ENCODE measurements around the gene KRTAP10-12.

KRTAP10-12 gene

GRCh38 chr21:44697811-44698734, 1.1 kb downstream of the KRTAP10-12 start:
- FAIRE-seq (no peak), DNase-seq (ENCODE audit: low spot score) (no peak)

DNA sequence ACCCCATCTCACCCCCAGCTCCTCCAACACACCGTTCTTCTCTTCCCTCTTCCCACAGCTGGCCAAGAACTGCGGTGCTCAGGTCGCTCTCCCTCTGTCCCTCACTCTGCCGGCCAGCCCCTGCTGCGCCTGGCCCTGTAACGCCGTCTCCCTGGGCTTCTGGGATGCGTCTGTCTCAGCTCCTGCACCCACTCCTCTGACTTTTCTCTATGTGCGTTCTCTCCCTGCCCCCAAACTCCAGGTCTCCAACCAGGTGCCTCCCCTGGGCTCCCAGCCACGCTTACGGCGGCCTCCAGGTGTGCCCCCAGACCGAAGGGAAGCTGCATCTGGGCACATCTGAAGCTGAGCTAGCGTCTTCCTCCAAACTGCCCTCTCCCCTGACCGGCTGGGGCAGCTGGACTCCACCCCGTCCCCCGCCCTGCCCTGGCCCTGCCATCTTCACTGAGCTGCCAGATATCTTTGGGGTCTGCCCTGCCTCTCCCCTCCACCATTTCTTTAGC, 2.6 kb downstream of the KRTAP10-12 start:
- DNase-seq (ENCODE audit: low spot score) (no peak), FAIRE-seq (no peak)

DNA sequence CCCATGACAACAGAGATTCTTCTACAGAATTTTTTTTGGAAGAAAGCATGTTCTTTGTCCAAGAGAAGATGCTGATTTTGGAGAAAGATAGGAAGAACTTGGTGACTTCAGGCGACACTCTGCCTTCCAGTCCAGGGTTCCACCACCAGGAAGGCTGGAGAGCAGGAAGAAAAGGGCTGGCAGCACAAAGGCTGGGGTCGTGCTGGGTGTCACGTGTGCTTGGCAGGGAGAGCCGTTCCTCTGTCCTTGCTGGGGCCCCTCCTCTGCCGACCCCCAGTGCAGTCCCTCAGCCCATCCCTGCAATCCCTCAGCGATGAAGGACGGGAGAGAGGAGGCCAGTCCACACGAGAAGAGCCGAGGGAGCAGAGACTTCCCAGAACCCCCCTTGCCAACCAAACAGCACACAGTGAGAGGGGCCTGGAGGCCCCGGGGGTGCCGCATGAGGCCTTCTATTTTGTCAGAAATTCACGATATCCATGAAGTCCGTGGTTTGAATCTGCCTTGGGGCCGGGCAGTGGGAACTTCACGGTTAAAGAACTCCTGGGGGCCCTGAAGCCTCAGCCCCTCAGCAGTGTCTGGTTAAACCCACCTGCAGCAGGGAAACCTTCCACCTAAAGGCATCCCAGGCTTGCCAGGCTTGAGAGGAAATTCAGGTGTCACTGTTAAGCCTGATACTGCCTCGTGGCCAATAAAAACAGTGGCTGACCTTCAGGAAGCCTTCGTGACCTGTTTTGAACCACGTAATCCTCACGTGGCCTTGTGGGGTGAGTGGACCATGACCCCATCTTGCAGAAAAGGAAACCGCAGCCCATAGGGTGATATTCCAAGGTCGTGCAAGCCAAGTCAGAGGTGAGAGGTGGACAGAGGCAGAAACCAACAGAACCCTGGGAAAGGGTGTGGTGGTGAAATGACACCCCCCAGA, 3.4 kb downstream of the KRTAP10-12 start:
- DNase-seq (ENCODE audit: low spot score) = no peak
- FAIRE-seq = no peak

GRCh38 chr21:44701023-44701400, 4.0 kb downstream of the KRTAP10-12 start:
- no peak for FAIRE-seq
- DNase-seq (ENCODE audit: low spot score) = no peak

- DNase-seq (ENCODE audit: low spot score) = no peak
- FAIRE-seq = no peak
Measured at GRCh38 chr21:44701541-44701940, 4.6 kb downstream of the KRTAP10-12 start.

DNA sequence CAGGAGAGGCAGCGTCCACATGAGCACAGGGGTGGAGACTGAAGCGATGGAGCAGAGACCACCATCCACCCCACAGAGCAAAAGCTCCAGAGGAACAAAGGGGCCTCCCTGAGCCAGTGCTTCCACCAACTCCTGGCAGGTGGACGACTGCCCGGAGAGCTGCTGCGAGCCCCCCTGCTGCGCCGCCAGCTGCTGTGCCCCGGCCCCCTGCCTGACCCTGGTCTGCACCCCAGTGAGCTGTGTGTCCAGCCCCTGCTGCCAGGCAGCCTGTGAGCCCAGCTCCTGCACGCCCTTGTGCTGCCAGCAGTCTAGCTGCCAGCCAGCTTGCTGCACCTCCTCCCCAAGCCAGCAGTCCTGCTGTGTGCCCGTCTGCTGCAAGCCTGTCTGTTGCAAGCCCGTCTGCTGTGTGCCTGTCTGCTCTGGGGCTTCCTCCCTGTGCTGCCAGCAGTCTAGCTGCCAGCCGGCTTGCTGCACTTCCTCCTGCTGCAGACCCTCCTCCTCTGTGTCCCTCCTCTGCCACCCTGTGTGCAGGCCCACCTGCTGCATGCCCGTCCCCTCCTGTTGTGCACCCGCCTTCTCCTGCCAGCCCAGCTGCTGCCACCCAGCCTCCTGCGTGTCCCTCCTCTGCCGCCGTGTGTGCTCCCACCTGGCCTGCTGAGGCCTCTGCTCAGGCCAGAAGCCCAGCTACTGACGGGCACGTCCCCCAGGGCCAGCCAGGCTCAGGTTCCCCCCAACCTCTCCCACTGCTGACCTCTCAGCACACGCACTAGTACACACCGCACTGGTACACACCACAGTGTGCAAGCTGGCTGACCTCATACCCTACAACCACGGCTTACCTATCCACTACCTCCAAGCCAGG, 5.4 kb downstream of the KRTAP10-12 start:
- DNase-seq (ENCODE audit: low spot score) (no peak), FAIRE-seq (peak; percentile 44)

- no peak for DNase-seq (ENCODE audit: low spot score)
- no peak for FAIRE-seq
Measured at GRCh38 chr21:44702973-44703730, 6.2 kb downstream of the KRTAP10-12 start.

DNA sequence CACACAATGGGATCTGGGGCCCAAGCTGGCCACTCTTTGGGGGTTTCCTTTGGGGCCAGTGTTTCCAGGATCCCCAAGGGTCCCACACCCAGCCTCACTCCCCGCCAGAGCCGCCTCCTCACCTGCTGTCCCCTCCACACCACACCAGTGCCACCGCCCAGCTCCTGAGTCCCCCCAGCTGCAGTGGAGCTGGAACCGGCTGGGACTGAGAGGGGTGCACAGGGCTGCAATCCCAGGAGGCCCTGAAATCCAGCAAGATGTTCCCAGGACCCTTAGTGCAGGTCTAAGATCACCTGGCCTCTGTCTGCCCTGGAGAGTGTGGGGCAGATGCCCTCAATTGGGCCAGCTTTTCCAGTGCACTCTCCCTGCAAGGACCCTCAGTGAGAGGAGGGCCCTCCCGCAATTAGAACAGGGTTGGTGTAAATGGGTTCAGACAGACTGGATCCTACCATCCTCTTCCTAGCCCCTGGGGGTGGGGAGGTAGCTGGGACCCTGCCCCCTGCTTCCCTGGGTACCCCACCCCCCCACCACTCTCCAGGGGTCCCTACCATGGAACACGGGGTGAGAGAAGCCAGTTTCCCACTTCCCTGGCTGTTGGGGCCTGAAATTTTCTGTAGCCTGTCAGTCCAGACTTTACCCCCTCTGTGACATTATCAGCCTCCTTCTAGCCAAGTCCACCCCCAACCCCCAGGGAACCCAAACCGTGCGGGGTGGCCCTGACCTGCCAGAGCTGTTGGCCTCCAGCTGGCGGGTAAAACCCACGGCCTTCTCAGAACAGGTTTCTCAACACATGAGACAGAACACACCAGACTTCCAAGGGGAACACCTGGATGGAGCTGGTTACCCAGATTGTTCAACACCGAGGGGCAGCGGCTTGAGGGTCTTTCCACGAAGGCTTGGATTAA, 7.0 kb downstream of the KRTAP10-12 start:
- FAIRE-seq (no peak), DNase-seq (ENCODE audit: low spot score) (no peak)

- DNase-seq (ENCODE audit: low spot score) (no peak), FAIRE-seq (no peak)
Measured at GRCh38 chr21:44704636-44705001, 7.6 kb downstream of the KRTAP10-12 start.

DNA sequence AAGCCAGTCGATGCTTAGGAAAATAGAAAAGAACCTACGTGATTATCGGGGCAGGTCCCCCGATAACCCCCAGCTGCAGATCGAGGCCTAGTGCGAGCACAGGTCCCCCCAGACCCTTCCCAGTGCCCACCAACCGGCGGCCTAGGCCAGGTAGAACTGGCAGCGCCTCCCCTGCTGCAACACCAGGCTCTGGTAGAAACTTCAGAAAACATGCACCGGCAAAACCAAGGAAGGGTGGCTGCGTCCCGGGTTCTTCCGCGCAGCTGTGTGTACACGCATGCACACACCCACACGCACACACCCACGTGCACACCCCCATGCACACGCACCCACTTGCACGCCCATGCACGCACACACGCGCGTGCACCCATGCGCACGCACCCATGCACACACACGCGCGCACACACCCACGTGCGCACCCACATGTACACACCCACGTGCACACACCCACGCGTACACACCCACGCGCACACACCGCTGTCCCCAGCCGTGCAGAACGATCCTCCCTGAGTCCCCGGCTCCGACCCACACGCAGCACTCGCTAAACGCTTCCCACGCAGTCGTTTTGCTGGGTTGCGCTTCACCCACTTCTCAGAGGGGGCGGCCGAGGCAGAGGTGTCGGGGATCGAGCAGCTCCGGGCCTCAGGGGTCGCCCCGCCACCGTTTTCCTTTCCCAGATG, 9.2 kb downstream of the KRTAP10-12 start:
- DNase-seq (ENCODE audit: low spot score) (no peak), FAIRE-seq (no peak)

GRCh38 chr21:44706706-44707581, 10.0 kb downstream of the KRTAP10-12 start:
- FAIRE-seq = no peak

GRCh38 chr21:44708213-44708865, 11.4 kb downstream of the KRTAP10-12 start:
- DNase-seq (ENCODE audit: low spot score) (no peak), FAIRE-seq (peak; percentile 42)

More at GRCh38 chr21:44706706-44707581, 10.0 kb downstream of the KRTAP10-12 start:
- no peak for DNase-seq (ENCODE audit: low spot score)

GRCh38 chr21:44708866-44709425, 12.0 kb downstream of the KRTAP10-12 start:
- DNase-seq (ENCODE audit: low spot score) (no peak), FAIRE-seq (no peak)

- peak; percentile 35 for DNase-seq (ENCODE audit: low spot score)
- FAIRE-seq = no peak
Measured at GRCh38 chr21:44709426-44710293, 12.7 kb downstream of the KRTAP10-12 start.

DNA sequence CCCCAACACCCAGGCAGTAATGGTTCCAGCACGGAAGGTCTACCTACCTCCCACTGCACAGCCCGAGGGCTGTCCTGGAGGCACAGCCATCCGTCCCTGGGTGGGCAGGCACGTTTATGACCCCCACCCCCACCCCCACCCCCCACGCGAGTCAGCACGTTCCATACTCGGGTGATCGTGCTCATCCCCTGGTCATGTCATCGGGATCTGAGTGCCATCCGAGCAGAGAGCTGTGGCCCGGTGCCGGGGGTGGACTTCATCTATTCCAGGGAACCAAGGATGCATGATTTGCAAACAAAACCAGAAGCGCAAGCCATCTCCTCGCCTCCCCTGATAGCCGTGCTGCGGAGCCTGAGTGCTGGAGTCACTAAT, 13.3 kb downstream of the KRTAP10-12 start:
- no peak for DNase-seq (ENCODE audit: low spot score)
- FAIRE-seq = no peak

DNA sequence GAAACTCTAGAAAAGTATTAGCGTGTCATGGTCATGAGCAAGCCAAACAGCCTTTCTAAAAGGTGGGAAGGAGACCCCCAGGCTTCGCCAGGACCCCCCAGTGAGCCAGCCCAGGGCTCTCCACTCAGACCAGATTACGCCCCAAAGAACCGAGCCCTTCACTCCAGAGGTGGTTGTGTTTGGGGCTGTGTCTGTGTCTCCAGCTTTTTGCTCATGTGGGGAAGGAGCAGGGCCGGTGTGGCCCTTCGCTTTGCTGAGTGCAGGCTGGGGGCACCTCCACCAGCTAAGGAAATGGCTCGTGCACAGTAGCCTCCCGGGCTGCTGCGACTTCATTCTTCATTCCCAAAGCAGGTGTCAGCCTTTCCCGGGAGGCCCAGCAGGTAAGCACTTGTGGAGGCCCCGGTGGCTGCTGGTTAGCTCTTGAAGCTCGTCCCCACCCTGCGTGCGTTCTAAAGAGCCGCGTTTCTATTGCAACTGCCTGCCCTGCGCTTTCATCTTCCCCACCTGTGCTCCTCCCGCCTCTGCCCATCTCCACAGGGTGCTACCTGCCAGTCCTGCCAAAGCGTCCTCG, 13.9 kb downstream of the KRTAP10-12 start:
- no peak for DNase-seq (ENCODE audit: low spot score)
- FAIRE-seq = no peak

Measured in urothelium cell line (cell line).